Lower leg skin (tissue), 4 donors: Measurements from ENCODE around the gene WNT10A. TPM values are rescaled to one million over a fixed set of nuclear protein-coding genes. Genes with fewer than 3 reads are reported as not detected.

ENCODE experiments used
- DNase-seq, 2 donors: peaks; one replicate each; pipeline ENCODE4 v3.0.0-alpha.2; 2019; ENCODE audit warnings: low spot score in 2 of 2
- H3K4me3 ChIP-seq: fragments of 200-600 bp; sonication (generic); 2 replicates; pipeline ENCODE4 v1.5.1; 2017; ENCODE audit warnings: mild to moderate bottlenecking, low read depth; ENCODE audit not compliant: poor library complexity, severe bottlenecking
- POLR2A ChIP-seq, 2 donors: fragments of 450-650 bp; IDR thresholded peaks; one replicate each; pipeline ENCODE4 v1.6.1; 2016 to 2017; ENCODE audit warnings: antibody characterized with exemption in 2 of 2, mild to moderate bottlenecking in 1 of 2, moderate library complexity in 1 of 2
- WGBS, 2 donors: methylation state at CpG; one replicate each; pipeline ENCODE4 v1.1.5; 2018; 5-methylcytosine and 5-hydroxymethylcytosine counted together
- intact Hi-C: fragments of 100-400 bp; cut with DNase I; formaldehyde crosslinking; loops from one replicate; pipeline ENCODE4 v1.15.0; 2023; ENCODE audit warnings: low total_unique reads
- total RNA-seq, 4 donors: library from RNA; depleted of rRNA; stranded (reverse); fragments of >200 nt; gene quantifications; one replicate each; pipeline ENCODE4 v1.1.0, GENCODE V29; 2016
- TF ChIP-seq, protein P1 (sequence below), 3 donors: fragments of 450-650 bp; IDR thresholded peaks; one replicate each; pipeline ENCODE4 v1.5.1; 2016; ENCODE audit warnings: antibody characterized with exemption in 3 of 3, mild to moderate bottlenecking in 3 of 3, moderate library complexity in 2 of 3

WNT10A gene
- total RNA-seq, 4 donors from 2014 or later = 10.0 to 16.5 (median 15.2) TPM

DNA sequence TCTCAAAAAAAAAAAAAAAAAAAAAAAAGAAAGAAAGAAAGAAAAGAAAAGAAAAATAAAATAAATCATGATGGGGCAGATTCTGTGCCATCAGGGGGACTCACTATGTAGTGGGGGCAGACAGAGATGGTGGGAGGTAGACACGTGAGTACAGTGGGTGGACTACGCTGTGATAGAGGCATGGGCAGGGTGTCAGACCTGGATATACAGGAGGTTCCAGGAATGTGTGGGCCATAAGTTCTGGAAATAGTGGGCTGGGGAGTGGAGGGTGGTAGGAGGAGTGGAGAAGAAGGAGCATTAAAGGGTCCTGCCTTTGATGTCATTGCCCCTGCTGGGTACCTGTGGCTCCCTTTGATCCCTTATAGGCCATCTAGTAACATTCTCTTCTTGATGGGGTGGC is 29.9 kb upstream of the WNT10A start:
- H3K4me3 ChIP-seq = no peak overlapping the region
- intact Hi-C loops = no loop called here
- no peak for DNase-seq
- 80 to 85% methylated on average over 2 of the region's 2 CpGs for WGBS, 2 donors
- TF ChIP-seq, protein P1, sequence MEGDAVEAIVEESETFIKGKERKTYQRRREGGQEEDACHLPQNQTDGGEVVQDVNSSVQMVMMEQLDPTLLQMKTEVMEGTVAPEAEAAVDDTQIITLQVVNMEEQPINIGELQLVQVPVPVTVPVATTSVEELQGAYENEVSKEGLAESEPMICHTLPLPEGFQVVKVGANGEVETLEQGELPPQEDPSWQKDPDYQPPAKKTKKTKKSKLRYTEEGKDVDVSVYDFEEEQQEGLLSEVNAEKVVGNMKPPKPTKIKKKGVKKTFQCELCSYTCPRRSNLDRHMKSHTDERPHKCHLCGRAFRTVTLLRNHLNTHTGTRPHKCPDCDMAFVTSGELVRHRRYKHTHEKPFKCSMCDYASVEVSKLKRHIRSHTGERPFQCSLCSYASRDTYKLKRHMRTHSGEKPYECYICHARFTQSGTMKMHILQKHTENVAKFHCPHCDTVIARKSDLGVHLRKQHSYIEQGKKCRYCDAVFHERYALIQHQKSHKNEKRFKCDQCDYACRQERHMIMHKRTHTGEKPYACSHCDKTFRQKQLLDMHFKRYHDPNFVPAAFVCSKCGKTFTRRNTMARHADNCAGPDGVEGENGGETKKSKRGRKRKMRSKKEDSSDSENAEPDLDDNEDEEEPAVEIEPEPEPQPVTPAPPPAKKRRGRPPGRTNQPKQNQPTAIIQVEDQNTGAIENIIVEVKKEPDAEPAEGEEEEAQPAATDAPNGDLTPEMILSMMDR (IDR thresholded peaks at IDR 0.05) = no peak
- no peak for TF ChIP-seq POLR2A (IDR thresholded peaks at IDR 0.05)

DNA sequence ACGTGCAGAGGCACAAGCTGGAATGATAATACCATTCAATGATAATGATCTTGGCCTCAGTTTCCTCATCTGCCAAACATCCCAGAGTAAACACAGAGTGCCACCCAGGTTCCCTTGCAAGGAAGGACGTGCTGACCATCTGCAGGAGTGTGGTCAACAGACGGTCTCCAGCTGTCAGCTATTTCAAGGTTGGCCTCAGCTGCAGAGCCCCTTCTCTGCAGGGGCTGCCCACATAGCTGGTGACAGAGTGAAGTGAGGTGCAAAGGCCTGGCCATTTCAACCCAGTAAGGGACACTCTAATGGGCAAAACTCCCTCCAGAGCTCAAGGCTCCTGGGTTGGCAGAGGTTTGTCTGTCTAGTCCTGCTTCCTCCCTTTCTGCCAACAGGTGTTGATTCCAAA is 29.4 kb upstream of the WNT10A start:
- 61 to 72% methylated on average over 3 of the region's 3 CpGs for WGBS, 2 donors
- intact Hi-C loops = no loop called here
- TF ChIP-seq, protein P1 (IDR thresholded peaks at IDR 0.05) = no peak
- no peak for TF ChIP-seq POLR2A (IDR thresholded peaks at IDR 0.05)
- DNase-seq = peak in 1 of 2 donors; percentile 74
- no peak overlapping the region for H3K4me3 ChIP-seq

DNA sequence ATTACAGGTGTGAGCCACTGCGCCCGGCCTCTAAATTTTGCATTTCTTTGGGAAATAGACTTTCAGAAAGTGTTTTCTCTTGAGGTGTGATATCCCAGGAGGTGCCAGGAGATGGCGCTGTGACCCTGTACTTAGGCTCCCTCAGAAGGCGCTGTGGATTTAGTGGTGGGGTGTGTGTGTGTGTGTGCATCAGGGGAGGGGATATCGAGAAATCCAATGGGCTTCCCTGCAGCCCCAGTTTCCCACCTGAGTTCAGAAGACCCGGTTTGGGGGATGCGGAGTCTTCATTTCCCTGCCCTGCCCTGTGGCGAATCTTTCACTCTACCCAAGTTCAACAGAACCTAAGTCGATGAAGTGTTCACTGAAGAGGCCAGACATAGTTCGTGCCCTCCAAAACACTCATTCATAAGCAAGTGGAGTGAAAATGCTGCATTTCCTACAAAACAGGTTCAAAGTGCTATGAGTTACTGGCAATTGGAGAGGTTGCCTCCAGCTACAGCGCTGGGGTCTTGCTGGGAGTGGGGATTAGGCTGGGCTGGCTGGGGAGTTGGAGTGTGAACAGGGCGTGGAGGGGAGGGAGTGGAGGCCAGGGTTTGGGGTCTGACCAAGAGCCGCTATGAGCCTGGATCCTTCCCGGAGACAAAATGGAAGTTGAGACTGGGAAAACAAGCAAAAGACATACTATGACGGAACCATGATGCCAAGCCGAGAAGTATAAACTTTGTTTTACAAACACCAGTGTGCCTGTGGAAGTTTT is 27.6 kb upstream of the WNT10A start:
- peak; percentile 45 to 94 for DNase-seq
- H3K4me3 ChIP-seq = no peak overlapping the region
- WGBS, 2 donors = 27% methylated on average over 16 of the region's 16 CpGs
- intact Hi-C loops = no loop called here
- TF ChIP-seq POLR2A (IDR thresholded peaks at IDR 0.05) = no peak
- TF ChIP-seq, protein P1 (IDR thresholded peaks at IDR 0.05) = peak in 1 of 3 donors; percentile 34

DNA sequence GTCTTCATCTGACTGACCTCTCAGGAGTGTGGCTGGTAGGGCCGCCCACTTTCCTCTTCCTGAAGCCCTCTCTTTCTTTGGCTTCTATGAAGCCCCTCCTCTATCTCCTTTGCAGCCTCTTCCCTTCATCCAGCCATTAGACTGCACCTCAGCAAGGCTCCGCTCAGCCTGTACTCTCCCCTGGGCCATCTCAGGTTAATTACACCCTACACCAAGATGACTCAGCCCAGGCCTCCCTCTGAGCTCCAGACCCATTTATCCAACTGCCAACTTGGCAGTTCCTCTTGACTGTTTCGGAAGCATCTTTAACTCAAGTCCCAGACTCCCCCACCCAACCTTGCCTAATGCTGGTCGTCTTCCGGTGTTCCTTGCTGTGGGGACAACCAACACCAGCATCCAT is 26.9 kb upstream of the WNT10A start:
- no peak overlapping the region for H3K4me3 ChIP-seq
- DNase-seq = peak in 1 of 2 donors; percentile 73
- WGBS, 2 donors = 26 to 40% methylated on average over 5 of the region's 5 CpGs
- intact Hi-C loops = no loop called here
- TF ChIP-seq, protein P1 (IDR thresholded peaks at IDR 0.05) = no peak
- no peak for TF ChIP-seq POLR2A (IDR thresholded peaks at IDR 0.05)

DNA sequence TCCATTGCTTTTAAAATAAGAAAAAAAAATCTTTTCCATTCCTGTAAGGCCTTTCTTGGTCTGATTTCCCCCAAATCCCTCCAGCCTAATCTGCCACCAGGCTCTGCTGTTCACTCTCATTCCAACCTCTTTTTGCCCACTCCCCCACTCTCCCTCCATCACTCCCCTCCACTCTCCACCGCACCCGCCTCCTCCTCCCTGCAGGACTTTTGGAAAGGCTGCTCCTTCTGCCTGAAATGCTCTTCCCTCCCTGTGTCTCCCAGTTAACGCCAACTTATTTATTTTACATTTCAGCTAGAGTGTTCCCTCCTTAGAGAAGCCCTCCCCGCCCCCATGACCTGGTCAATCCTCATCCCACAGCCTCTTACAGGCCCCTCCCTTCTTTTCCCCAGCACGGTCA is 25.8 kb upstream of the WNT10A start:
- no peak overlapping the region for H3K4me3 ChIP-seq
- 74 to 76% methylated on average over 5 of the region's 5 CpGs for WGBS, 2 donors
- TF ChIP-seq, protein P1 (IDR thresholded peaks at IDR 0.05) = no peak
- TF ChIP-seq POLR2A (IDR thresholded peaks at IDR 0.05) = no peak
- intact Hi-C loops = no loop called here
- peak in 1 of 2 donors; percentile 49 for DNase-seq
